GM12874 (cell line): ENCODE data around the gene RTKN.

Experiments used
- TF ChIP-seq, protein P1 (sequence below): IDR thresholded peaks from 2 replicates; pipeline ENCODE4 v1.5.1; 2011; ENCODE audit warnings: low read depth, mild to moderate bottlenecking, control low read depth, low read length, moderate library complexity; ENCODE audit not compliant: insufficient read depth

The RTKN gene

DNA sequence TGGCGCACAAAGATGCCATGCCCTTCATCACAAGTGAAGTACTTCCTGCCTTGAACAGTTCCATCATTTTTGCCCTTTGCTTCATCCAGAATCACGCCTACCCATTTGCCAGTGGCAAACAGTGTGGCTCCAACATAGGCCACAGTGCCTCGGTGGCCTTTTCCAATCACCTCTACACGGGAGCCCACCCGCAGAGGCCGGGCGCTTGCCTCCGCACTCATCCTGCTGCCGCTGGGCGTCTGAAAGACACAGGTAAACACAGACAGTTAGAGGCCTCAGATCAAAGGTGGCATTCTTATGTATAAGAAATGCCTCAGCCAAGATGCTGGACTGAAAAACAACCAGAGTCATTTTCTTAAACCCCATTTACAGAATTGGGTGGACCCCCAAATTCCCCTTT lies 63.7 kb downstream of the RTKN start:
- TF ChIP-seq, protein P1, sequence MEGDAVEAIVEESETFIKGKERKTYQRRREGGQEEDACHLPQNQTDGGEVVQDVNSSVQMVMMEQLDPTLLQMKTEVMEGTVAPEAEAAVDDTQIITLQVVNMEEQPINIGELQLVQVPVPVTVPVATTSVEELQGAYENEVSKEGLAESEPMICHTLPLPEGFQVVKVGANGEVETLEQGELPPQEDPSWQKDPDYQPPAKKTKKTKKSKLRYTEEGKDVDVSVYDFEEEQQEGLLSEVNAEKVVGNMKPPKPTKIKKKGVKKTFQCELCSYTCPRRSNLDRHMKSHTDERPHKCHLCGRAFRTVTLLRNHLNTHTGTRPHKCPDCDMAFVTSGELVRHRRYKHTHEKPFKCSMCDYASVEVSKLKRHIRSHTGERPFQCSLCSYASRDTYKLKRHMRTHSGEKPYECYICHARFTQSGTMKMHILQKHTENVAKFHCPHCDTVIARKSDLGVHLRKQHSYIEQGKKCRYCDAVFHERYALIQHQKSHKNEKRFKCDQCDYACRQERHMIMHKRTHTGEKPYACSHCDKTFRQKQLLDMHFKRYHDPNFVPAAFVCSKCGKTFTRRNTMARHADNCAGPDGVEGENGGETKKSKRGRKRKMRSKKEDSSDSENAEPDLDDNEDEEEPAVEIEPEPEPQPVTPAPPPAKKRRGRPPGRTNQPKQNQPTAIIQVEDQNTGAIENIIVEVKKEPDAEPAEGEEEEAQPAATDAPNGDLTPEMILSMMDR, result no peak

DNA sequence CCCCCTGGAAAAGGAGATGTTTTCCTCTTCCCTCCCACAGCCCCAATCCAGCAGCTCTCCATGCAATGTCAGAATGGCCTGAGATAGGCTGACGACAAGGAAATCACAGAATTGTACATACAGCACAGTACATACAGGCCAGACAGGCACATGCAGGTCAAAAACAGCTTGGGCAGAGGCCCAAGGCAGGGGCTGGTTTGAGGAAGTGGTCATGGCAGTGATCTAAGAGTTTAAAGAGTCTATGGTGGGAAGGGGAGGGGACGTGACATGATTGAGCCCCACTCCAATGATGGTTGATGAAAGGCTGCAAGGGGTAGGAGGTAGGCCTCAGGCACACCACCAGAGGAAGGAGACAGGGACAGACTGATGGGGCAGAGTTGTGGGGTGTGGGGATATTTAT lies 65.9 kb downstream of the RTKN start:
- TF ChIP-seq, protein P1, result no peak
